AG04450 (cell line): ENCODE results near the gene RRP36. TPM values are rescaled to one million over a fixed set of nuclear protein-coding genes. Genes with fewer than 3 reads are reported as not detected.

Experiments used
- CTCF ChIA-PET: fragments of 300-600, 350-600 bp; formaldehyde crosslinking; extraction: SDS; loops from one replicate; lab custom pipeline; 2022; ENCODE audit warnings: antibody characterized with exemption, inconsistent platforms; lab: Charles Lee
- POLR2A ChIA-PET: fragments of 350-600 bp; formaldehyde crosslinking; extraction: SDS; loops from one replicate; lab custom pipeline; 2021; ENCODE audit warnings: antibody characterized with exemption, inconsistent platforms; lab: Yijun Ruan, JAX
- DNase-seq: peaks from one replicate; pipeline ENCODE4 v3.0.0-alpha.2; 2011; ENCODE audit warnings: low read depth, low spot score
- H3K27ac ChIP-seq: one replicate; pipeline ENCODE4 v1.5.1; 2012; ENCODE audit warnings: low read depth, low read length, control low read depth
- H3K27me3 ChIP-seq: one replicate; pipeline ENCODE4 v1.6.0; 2012; ENCODE audit warnings: low read length; ENCODE audit not compliant: control insufficient read depth, insufficient read depth
- H3K4me3 ChIP-seq: 2 replicates; pipeline ENCODE4 v1.5.1; 2011; ENCODE audit warnings: mild to moderate bottlenecking, low read depth, low read length, control low read depth
- H3K9me3 ChIP-seq: 2 replicates; pipeline ENCODE4 v1.5.1; 2012; ENCODE audit warnings: low read length; ENCODE audit not compliant: control insufficient read depth, insufficient read depth
- polyA plus RNA-seq: library from polyadenylated mRNA; depleted of rRNA; stranded (reverse); fragments of >200 nt; gene quantifications from 2 replicates; pipeline ENCODE4 v1.2.3, GENCODE V29; 2011
- TF ChIP-seq, protein P1 (sequence below): IDR thresholded peaks from 2 replicates; pipeline ENCODE4 v1.5.1; 2011; ENCODE audit warnings: low read depth, low read length, control low read depth, inconsistent platforms

RRP36 gene
- polyA plus RNA-seq, 1 experiment = 54.0 TPM

DNA sequence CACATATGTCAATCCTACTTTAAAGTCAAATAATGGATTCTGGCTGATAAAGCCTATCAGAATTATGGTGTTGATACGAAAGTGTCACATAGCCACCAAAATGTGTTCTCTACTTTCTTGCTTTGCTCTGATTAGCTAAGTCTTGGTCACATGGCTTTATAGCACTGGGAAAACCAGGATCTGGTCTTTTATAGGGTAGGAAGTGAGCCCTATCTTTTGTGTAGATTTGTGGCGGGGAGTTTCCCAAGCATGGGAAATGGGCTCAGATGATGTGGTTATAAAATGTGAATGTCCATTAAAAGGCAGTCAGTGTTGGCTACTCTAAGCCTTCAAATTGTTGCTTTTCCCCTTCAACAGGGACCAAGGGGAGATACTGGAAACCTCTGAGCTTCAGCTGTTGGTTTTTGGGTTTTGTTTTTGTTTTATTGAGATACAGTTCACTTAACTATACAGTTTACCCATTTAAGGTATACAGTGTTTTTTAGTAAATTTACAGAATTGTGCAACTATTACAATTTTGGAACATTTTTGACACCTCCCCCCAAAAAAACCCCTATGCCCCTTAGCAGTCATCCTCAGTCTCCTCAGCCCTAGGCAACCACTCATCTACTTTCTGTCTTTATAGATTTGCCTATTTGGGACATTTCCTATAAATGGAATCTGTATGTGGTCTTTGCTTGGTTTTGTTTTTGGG, 12.2 kb downstream of the RRP36 start:
- Histone ChIP-seq H3K27ac (no peak overlapping the region), H3K9me3 (no peaks in the 10 kb centered on the region), H3K4me3 (no peak overlapping the region), H3K27me3 (no peaks in the 10 kb centered on the region)
- DNase-seq = no peak
- TF ChIP-seq, protein P1, sequence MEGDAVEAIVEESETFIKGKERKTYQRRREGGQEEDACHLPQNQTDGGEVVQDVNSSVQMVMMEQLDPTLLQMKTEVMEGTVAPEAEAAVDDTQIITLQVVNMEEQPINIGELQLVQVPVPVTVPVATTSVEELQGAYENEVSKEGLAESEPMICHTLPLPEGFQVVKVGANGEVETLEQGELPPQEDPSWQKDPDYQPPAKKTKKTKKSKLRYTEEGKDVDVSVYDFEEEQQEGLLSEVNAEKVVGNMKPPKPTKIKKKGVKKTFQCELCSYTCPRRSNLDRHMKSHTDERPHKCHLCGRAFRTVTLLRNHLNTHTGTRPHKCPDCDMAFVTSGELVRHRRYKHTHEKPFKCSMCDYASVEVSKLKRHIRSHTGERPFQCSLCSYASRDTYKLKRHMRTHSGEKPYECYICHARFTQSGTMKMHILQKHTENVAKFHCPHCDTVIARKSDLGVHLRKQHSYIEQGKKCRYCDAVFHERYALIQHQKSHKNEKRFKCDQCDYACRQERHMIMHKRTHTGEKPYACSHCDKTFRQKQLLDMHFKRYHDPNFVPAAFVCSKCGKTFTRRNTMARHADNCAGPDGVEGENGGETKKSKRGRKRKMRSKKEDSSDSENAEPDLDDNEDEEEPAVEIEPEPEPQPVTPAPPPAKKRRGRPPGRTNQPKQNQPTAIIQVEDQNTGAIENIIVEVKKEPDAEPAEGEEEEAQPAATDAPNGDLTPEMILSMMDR = no peak
- ChIA-PET CTCF (interaction anchor here (0.6 to 1.9 kb wide), 3 partner anchors 10 to 133 kb away, joined by 3 to 6 read pairs (median 5); no protein-coding TSS in a partner anchor), POLR2A (interaction anchor here (1.5 to 1.9 kb wide), 2 partner anchors 12 to 19 kb away, joined by 6 to 12 read pairs; partner anchors contain the start of genes KLHDC3 and RRP36)

DNA sequence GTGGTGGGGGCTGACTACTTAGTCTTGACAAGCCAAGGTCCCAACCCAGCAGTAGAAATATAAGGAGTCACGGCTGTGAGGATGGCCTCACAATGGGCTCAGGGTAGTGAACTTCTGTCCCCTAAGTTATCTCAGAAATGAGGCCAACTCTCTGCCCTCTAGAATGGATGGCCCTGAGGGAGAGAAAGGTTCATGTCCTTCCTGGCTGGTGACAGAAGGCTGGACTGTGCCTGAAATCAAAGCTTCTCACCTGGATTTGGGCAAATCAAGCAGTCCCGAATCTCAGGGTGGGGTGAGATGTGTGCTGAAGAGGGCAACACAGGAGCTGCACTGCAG, 12.7 kb downstream of the RRP36 start:
- Histone ChIP-seq H3K27ac (no peak overlapping the region), H3K4me3 (no peak overlapping the region), H3K9me3 (no peaks in the 10 kb centered on the region), H3K27me3 (no peaks in the 10 kb centered on the region)
- ChIA-PET CTCF (no interaction called here), POLR2A (no interaction called here)
- DNase-seq = no peak
- TF ChIP-seq, protein P1 = no peak

DNA sequence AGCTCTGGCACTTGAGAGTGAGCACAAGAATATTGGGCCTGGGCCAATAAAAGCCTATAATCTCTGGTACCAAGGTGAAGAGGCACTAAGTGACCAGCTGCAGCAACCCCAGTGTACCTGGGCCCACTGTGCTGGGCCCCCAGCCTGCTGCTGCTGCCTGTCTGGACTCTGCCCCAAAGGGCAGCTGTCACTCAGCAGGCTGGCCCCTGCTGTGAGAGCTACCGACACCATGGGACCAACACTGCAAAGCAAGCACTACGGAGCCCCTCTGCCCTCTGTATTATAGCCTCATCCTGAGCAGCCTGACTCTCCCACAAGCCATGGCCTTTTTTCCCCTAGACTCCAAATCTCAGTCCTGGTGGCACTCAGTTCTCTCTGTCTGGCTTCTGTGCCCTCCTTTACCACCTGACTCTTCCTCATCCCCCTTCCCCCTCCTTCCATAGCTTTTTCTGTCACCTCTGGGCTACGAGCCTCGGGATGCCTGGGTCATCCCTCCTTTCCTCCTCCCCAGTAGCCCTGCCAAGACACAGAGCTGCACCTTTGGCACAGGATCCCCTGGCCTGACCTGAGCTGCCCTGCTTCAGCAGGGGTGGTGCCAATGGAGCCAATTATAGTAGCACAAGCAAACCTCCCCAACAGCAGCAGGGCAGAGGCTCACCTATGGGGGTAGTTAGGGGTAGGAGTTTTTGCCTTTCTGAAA, 14.2 kb downstream of the RRP36 start:
- ChIA-PET CTCF (interaction anchor here (0.6 to 0.8 kb wide), 2 partner anchors 108 to 130 kb away, joined by 3 read pairs; no protein-coding TSS in a partner anchor), POLR2A (interaction anchor here (1.7 kb wide), 1 partner anchor 18 kb away, joined by 7 read pairs; the partner anchor contains the start of gene CUL7)
- Histone ChIP-seq H3K27ac (no peak overlapping the region), H3K27me3 (no peaks in the 10 kb centered on the region), H3K4me3 (no peak overlapping the region), H3K9me3 (no peaks in the 10 kb centered on the region)
- TF ChIP-seq, protein P1 = no peak
- DNase-seq = no peak

DNA sequence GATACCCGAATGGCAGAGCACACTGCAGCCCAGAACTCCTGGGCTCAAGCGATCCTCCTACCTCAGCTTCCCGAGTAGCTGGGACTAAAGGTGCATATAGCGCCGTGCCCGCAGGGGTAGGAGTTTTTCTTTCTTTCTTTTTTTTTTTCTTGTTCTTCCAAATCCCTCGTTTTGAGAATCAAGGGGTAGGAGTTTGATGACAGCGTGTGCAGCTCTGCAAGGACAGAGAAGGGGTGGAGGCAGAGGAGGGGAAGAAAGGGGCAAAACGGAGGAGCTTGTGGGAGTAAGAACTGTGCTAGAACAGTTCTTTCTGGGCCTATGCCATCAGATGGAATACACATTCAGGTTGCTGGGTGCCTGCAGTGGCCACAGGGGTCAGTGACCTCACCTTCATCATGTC, 15.3 kb downstream of the RRP36 start:
- no peak for DNase-seq
- no peak overlapping the region for H3K27ac ChIP-seq
- H3K27me3 ChIP-seq = no peaks in the 10 kb centered on the region
- TF ChIP-seq, protein P1 = no peak
- H3K9me3 ChIP-seq = no peaks in the 10 kb centered on the region
- POLR2A ChIA-PET = interaction anchor here (1.7 kb wide), 1 partner anchor 17 kb away, joined by 7 read pairs; the partner anchor contains the start of gene CUL7
- CTCF ChIA-PET = no interaction called here
- no peak overlapping the region for H3K4me3 ChIP-seq

DNA sequence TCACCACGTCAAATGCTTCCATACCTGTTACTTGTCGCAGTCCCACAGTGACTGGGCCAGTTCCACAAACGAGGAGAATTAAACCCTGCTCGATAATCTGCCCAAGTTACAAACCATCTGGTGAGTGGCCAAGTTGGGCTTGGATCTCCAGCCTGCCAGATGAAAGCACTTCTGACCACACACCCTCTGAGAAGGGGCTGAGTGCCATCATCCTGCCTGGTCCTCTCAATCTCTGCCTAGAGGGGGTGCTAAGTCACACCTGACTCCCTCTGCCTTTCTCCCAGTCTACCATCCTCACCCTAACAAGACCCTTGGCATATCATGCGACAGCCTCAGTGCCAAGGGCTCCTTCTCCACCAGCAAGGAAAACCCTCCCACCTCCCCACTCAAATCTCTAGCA, 15.8 kb downstream of the RRP36 start:
- TF ChIP-seq, protein P1 = no peak
- POLR2A ChIA-PET = no interaction called here
- H3K27ac ChIP-seq = no peak overlapping the region
- H3K9me3 ChIP-seq = no peaks in the 10 kb centered on the region
- DNase-seq = no peak
- no peak overlapping the region for H3K4me3 ChIP-seq
- CTCF ChIA-PET = no interaction called here
- no peaks in the 10 kb centered on the region for H3K27me3 ChIP-seq
